DOHH2 (cell line): ENCODE measurements around the gene EEA1.

ENCODE experiments used
- CTCF ChIP-seq: fragments of 200-600 bp; sonication (generic); IDR thresholded peaks from one replicate; pipeline ENCODE4 v1.5.1; 2014; ENCODE audit warnings: antibody characterized with exemption, mild to moderate bottlenecking, low read depth, low read length; ENCODE audit not compliant: poor library complexity, severe bottlenecking
- EZH2phosphoT487 ChIP-seq: fragments of 200-600 bp; sonication (generic); IDR thresholded peaks from 2 replicates; pipeline ENCODE4 v1.6.1; 2017; ENCODE audit warnings: borderline replicate concordance, mild to moderate bottlenecking, antibody characterized with exemption, low read length, moderate library complexity, mixed read lengths

GRCh38 chr12:92871116-92871515, 58.0 kb downstream of the EEA1 start:
- TF ChIP-seq CTCF (no peak), EZH2phosphoT487 (no peak)
